Ascending aorta (tissue), 2 donors: ENCODE measurements around the gene RBCK1. TPM values are rescaled to one million over a fixed set of nuclear protein-coding genes. Genes with fewer than 3 reads are reported as not detected.

Experiments
- DNase-seq, 2 donors: peaks; one replicate each; pipeline ENCODE4 v3.0.0-alpha.2; 2019; ENCODE audit warnings: low spot score in 2 of 2
- H3K27ac ChIP-seq, 2 donors: fragments of 200-600 bp; sonication (generic); one replicate each; pipeline ENCODE4 v1.5.1; 2016 to 2017; ENCODE audit warnings: mild to moderate bottlenecking in 1 of 2
- H3K27me3 ChIP-seq: fragments of 200-600 bp; sonication (generic); one replicate; pipeline ENCODE4 v1.5.1; 2017
- H3K36me3 ChIP-seq, 2 donors: fragments of 200-600 bp; sonication (generic); one replicate each; pipeline ENCODE4 v1.5.1; 2016
- H3K4me1 ChIP-seq, 2 donors: fragments of 200-600 bp; sonication (generic); one replicate each; pipeline ENCODE4 v1.5.1; 2016 to 2017; ENCODE audit warnings: mild to moderate bottlenecking in 1 of 2
- H3K4me3 ChIP-seq, 2 donors: fragments of 200-600 bp; sonication (generic); one replicate each; pipeline ENCODE4 v1.5.1; 2016 to 2017; ENCODE audit warnings: mild to moderate bottlenecking in 1 of 2
- H3K9me3 ChIP-seq, 2 donors: fragments of 200-600 bp; sonication (generic); one replicate each; pipeline ENCODE4 v1.5.1; 2016
- intact Hi-C: fragments of 100-400 bp; cut with DNase I; formaldehyde crosslinking; loops from one replicate; pipeline ENCODE4 v1.15.1; 2023
- total RNA-seq: library from RNA; depleted of rRNA; stranded (reverse); fragments of >200 nt; gene quantifications from one replicate; pipeline ENCODE4 v1.1.0, GENCODE V29; 2016
- TF ChIP-seq, protein P1 (sequence below), 3 experiments: fragments of 200-600 bp in 2 of 3; fragments of 450-650 bp in 1 of 3; sonication (generic) in 2 of 3; IDR thresholded peaks; one replicate each; pipeline ENCODE4 v1.5.1; 2016 to 2019; ENCODE audit warnings: antibody characterized with exemption in 3 of 3, mild to moderate bottlenecking in 1 of 3, moderate library complexity in 1 of 3

RBCK1 gene
- total RNA-seq, 1 donor from 2014 or later = 123 TPM

DNA sequence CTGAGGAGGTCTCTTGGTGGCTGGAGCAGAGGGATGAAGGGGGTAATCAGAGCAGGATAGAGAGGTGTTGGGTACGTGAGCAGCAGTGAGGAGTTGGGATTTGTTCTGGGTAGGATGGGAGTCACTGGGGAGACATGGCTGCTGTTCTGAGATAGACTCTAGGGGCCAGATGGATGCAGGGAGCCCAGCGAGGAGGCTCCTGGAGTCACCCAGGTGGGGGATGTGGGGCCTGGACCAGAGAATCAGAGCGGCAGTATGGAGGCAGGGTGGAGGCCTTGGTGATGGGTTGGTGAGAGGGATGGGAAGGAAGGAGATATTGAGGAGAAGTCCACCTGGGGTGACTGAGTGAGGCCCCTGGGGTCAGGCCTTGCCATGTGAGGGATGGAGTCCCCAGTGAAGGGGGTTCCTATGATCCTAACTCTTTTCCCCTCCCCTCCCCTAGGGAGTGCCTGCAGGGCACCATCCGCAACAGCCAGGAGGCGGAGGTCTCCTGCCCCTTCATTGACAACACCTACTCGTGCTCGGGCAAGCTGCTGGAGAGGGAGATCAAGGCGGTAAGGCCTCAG, 13.7 kb downstream of the RBCK1 start:
- intact Hi-C loops = no loop called here
- peaks cover 57 to 71% of the 10 kb centered on the region in 2 donors for H3K36me3 ChIP-seq
- no peaks in the 10 kb centered on the region for H3K9me3 ChIP-seq
- no peak for DNase-seq
- H3K27ac ChIP-seq = no peak overlapping the region
- TF ChIP-seq, protein P1, sequence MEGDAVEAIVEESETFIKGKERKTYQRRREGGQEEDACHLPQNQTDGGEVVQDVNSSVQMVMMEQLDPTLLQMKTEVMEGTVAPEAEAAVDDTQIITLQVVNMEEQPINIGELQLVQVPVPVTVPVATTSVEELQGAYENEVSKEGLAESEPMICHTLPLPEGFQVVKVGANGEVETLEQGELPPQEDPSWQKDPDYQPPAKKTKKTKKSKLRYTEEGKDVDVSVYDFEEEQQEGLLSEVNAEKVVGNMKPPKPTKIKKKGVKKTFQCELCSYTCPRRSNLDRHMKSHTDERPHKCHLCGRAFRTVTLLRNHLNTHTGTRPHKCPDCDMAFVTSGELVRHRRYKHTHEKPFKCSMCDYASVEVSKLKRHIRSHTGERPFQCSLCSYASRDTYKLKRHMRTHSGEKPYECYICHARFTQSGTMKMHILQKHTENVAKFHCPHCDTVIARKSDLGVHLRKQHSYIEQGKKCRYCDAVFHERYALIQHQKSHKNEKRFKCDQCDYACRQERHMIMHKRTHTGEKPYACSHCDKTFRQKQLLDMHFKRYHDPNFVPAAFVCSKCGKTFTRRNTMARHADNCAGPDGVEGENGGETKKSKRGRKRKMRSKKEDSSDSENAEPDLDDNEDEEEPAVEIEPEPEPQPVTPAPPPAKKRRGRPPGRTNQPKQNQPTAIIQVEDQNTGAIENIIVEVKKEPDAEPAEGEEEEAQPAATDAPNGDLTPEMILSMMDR (IDR thresholded peaks at IDR 0.05) = no peak
- no peaks in the 10 kb centered on the region for H3K4me1 ChIP-seq
- no peak overlapping the region for H3K4me3 ChIP-seq
- H3K27me3 ChIP-seq = no peaks in the 10 kb centered on the region

GRCh38 chr20:426566-426965, 18.5 kb downstream of the RBCK1 start:
- Histone ChIP-seq H3K4me3 (no peak overlapping the region), H3K4me1 (no peaks in the 10 kb centered on the region), H3K27me3 (no peaks in the 10 kb centered on the region), H3K27ac (no peak overlapping the region), H3K36me3 (peaks cover 52 to 80% of the 10 kb centered on the region in 2 donors), H3K9me3 (no peaks in the 10 kb centered on the region)
- no peak for DNase-seq
- intact Hi-C loops = no loop called here
- TF ChIP-seq, protein P1 (IDR thresholded peaks at IDR 0.05) = no peak

GRCh38 chr20:427401-427800, 19.3 kb downstream of the RBCK1 start:
- TF ChIP-seq, protein P1 (IDR thresholded peaks at IDR 0.05) = no peak
- intact Hi-C loops = no loop called here
- no peak overlapping the region for H3K4me3 ChIP-seq
- H3K27me3 ChIP-seq = no peaks in the 10 kb centered on the region
- H3K9me3 ChIP-seq = no peaks in the 10 kb centered on the region
- DNase-seq = peak in 1 of 2 donors; percentile 44
- no peak overlapping the region for H3K27ac ChIP-seq
- no peaks in the 10 kb centered on the region for H3K4me1 ChIP-seq
- H3K36me3 ChIP-seq = peaks cover 44 to 77% of the 10 kb centered on the region in 2 donors

- peaks cover 38 to 75% of the 10 kb centered on the region in 2 donors for H3K36me3 ChIP-seq
- TF ChIP-seq, protein P1 (IDR thresholded peaks at IDR 0.05) = no peak
- intact Hi-C loops = no loop called here
Observed at GRCh38 chr20:427849-428657, 20.0 kb downstream of the RBCK1 start.

DNA sequence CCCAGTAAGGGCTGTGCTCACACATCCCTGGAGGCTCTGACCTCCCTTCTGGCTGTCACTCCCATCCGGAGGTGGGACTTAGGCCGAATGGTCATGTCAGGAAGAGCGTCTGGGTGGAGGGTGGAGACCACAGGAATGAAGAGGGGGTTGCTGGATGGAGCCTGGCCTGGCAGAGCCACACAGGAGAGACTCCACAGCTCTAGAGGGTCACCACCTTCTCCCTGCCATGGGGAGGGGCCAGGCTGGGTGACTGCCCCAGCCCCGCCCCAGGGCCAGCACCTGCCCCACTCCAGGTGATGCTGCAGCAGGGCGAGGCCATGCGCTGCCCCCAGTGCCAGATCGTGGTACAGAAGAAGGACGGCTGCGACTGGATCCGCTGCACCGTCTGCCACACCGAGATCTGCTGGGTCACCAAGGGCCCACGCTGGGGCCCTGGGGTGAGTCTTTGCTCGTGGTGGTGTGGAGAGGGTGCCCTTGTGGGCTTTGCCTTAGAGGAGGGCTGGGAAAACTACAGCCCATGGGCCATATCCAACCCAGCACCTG, 20.6 kb downstream of the RBCK1 start:
- H3K36me3 ChIP-seq = peaks cover 34 to 69% of the 10 kb centered on the region in 2 donors

More at GRCh38 chr20:427849-428657, 20.0 kb downstream of the RBCK1 start:
- DNase-seq = peak in 1 of 2 donors; percentile 50
- no peak overlapping the region for H3K27ac ChIP-seq
- no peak overlapping the region for H3K4me3 ChIP-seq
- H3K27me3 ChIP-seq = no peaks in the 10 kb centered on the region
- no peaks in the 10 kb centered on the region for H3K9me3 ChIP-seq
- no peaks in the 10 kb centered on the region for H3K4me1 ChIP-seq

More for the DNA sequence above, 20.6 kb downstream of the RBCK1 start:
- intact Hi-C loops = no loop called here
- no peaks in the 10 kb centered on the region for H3K27me3 ChIP-seq
- no peaks in the 10 kb centered on the region for H3K9me3 ChIP-seq
- H3K27ac ChIP-seq = no peak overlapping the region
- H3K4me1 ChIP-seq = no peaks in the 10 kb centered on the region
- DNase-seq = peak in 1 of 2 donors; percentile 52
- H3K4me3 ChIP-seq = no peak overlapping the region
- TF ChIP-seq, protein P1 (IDR thresholded peaks at IDR 0.05) = no peak
